HEK293T (cell line): ENCODE results near the gene TSPAN17.

ENCODE experiments used
- ELF4 ChIP-seq: fragments of 450-650 bp; IDR thresholded peaks from 2 replicates; pipeline ENCODE4 v1.6.1; 2017; ENCODE audit warnings: antibody characterized with exemption
- FOXA1 ChIP-seq: fragments of 450-650 bp; IDR thresholded peaks from 2 replicates; pipeline ENCODE4 v1.6.1; 2016; ENCODE audit warnings: mild to moderate bottlenecking
- FOXM1 ChIP-seq: fragments of 450-650 bp; IDR thresholded peaks from 2 replicates; pipeline ENCODE4 v1.6.1; 2017; ENCODE audit warnings: mild to moderate bottlenecking, borderline replicate concordance
- NFRKB ChIP-seq: fragments of 450-650 bp; IDR thresholded peaks from 2 replicates; pipeline ENCODE4 v1.6.1; 2016; ENCODE audit warnings: mild to moderate bottlenecking, moderate library complexity
- TARDBP ChIP-seq: fragments of 450-650 bp; IDR thresholded peaks from 2 replicates; pipeline ENCODE4 v1.6.1; 2016

DNA sequence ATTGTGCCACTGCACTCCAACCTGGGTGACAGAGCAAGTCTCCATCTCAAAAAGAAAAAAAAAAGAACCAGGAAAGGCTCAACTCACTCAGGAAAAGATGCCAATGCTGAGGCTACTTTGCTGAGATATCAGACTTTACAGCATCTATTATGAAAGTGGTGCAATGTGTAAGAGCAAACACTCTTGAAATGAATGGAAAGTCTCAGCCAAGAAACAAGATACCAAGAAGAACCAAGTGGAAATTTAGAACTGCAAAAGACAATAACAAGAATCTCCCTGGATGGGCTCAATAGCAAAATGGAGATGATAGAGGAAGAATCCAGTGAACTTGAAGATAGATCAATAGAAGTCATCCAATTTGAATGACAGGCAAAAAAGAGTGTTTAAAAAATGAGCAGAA lies 37.7 kb downstream of the TSPAN17 start:
- no peak for TF ChIP-seq NFRKB
- TF ChIP-seq ELF4: no peak
- TF ChIP-seq TARDBP: no peak
- TF ChIP-seq FOXA1: no peak
- TF ChIP-seq FOXM1: no peak
